Measurements from ENCODE around the gene SAMD4B. TPM values are rescaled to one million over a fixed set of nuclear protein-coding genes. Genes with fewer than 3 reads are reported as not detected.

SAMD4B gene
- total RNA-seq, 2 donors from 2014 or later = 41.5 to 77.8 TPM

DNA sequence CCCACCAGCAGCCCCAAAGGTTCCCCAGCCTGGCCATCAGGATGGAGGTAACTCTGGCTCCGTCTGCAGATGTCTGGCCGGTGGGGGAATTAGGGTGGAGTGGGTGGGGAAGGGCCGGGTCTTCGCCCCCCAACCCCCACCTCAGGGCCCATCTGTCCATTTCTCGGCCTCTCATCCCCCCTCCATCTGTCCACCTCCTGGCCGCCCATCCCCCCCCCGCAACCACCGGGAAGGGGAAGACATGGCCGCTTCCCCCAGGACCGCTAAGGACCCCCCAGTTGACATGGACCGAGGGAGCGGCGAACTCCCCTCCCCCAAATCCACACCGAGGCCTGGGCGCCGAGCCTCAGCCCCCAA is 22.4 kb upstream of the SAMD4B start:
- Histone ChIP-seq H3K27ac (no peak overlapping the region), H3K36me3 (replicated peaks in 1 of 2; ENCODE audit: insufficient read depth in 1 of 2, low read depth in 2 of 2) (no peaks in the 10 kb centered on the region), H3K4me1 (peaks cover 12% of the 10 kb centered on the region), H3K27me3 (no peaks in the 10 kb centered on the region), H3K4me3 (peak overlapping the region in 1 of 2 donors; percentile 29), H3K9me3 (no peaks in the 10 kb centered on the region)
- ATAC-seq (no peak), DNase-seq (no peak)
- no peak for TF ChIP-seq POLR2A (IDR thresholded peaks at IDR 0.05)
- TF ChIP-seq, protein P1, sequence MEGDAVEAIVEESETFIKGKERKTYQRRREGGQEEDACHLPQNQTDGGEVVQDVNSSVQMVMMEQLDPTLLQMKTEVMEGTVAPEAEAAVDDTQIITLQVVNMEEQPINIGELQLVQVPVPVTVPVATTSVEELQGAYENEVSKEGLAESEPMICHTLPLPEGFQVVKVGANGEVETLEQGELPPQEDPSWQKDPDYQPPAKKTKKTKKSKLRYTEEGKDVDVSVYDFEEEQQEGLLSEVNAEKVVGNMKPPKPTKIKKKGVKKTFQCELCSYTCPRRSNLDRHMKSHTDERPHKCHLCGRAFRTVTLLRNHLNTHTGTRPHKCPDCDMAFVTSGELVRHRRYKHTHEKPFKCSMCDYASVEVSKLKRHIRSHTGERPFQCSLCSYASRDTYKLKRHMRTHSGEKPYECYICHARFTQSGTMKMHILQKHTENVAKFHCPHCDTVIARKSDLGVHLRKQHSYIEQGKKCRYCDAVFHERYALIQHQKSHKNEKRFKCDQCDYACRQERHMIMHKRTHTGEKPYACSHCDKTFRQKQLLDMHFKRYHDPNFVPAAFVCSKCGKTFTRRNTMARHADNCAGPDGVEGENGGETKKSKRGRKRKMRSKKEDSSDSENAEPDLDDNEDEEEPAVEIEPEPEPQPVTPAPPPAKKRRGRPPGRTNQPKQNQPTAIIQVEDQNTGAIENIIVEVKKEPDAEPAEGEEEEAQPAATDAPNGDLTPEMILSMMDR (IDR thresholded peaks at IDR 0.05) = no peak
- intact Hi-C loops (cut with DNase I) = loop anchor here (5.0 kb wide), 2 partner anchors 193 to 203 kb away; partner anchors contain the start of gene PAK4
- 10 to 24% methylated on average over 2 to 7 of the region's 16 CpGs for WGBS, 2 donors

DNA sequence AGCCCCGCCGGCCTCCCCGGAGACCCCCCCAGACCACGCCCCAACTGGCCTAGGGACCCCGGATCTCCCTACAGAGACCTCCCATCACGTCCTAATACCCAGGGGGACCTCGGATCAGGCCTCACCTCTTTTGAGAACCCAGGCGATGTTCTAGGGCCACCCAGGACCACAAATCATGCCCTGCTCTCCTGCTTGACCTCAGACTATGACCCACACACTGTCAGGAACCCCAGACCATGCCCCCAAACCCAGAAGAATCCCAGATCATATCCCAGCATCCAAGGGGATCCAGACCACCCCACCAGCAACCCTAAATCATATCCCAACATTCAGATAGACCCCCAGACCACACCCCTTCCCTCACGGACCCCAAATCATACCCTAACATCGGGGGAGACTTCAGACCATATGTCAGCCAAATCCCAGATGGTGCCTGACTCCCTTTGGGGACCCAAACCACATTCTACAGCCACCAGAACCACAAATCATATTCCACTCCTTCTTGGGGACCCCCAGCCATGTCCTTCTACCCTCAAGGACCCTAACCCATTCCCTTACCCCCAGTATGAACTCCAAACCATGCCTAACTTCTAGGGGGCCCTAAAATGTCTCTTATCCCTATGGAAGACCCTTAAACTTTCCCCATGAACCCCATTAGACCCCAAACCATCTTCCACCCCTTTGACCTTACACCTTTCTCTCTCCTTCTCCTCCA is 20.9 kb upstream of the SAMD4B start:
- H3K27ac ChIP-seq = peak overlapping the region in 1 of 4 donors; percentile 12
- 38 to 67% methylated on average over 2 to 5 of the region's 10 CpGs for WGBS, 2 donors

DNA sequence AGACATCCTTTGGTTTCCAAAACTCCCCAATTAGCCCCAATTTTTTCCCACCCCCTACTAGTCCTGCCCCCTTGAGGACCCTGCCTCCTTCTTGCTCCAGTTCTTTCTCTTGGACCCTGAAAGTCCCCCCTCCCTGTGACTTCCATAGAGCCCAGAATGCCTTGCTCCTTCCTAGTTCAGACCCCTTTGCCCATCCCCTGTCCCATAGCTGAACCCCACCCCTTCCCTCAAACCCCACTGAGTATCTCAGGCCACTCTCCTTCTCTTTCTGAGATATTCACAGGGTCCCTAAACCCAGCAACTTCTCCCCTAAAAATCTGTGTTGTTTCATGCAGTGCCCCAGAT is 20.4 kb upstream of the SAMD4B start:
- Histone ChIP-seq H3K4me3 (no peak overlapping the region), H3K36me3 (replicated peaks in 1 of 2; ENCODE audit: insufficient read depth in 1 of 2, low read depth in 2 of 2) (no peaks in the 10 kb centered on the region), H3K27me3 (no peaks in the 10 kb centered on the region), H3K4me1 (peaks cover 12% of the 10 kb centered on the region), H3K9me3 (no peaks in the 10 kb centered on the region), H3K27ac (no peak overlapping the region)
- TF ChIP-seq, protein P1 (IDR thresholded peaks at IDR 0.05) = no peak
- TF ChIP-seq POLR2A (IDR thresholded peaks at IDR 0.05) = no peak
- intact Hi-C loops (cut with DNase I) = loop anchor here (5.0 kb wide), 1 partner anchor 195 kb away; the partner anchor contains the start of gene PAK4
- ATAC-seq = no peak
- no peak for DNase-seq

More for the DNA sequence above, 20.9 kb upstream of the SAMD4B start:
- intact Hi-C loops (cut with DNase I) = loop anchor here (5.0 kb wide), 1 partner anchor 194 kb away; the partner anchor contains the start of gene PAK4
- DNase-seq (no peak), ATAC-seq (peak; percentile 14)
- TF ChIP-seq POLR2A (IDR thresholded peaks at IDR 0.05) = no peak
- TF ChIP-seq, protein P1 (IDR thresholded peaks at IDR 0.05) = no peak
- Histone ChIP-seq H3K4me3 (no peak overlapping the region), H3K9me3 (no peaks in the 10 kb centered on the region), H3K27me3 (no peaks in the 10 kb centered on the region), H3K4me1 (peaks cover 12% of the 10 kb centered on the region), H3K36me3 (replicated peaks in 1 of 2; ENCODE audit: insufficient read depth in 1 of 2, low read depth in 2 of 2) (no peaks in the 10 kb centered on the region)

DNA sequence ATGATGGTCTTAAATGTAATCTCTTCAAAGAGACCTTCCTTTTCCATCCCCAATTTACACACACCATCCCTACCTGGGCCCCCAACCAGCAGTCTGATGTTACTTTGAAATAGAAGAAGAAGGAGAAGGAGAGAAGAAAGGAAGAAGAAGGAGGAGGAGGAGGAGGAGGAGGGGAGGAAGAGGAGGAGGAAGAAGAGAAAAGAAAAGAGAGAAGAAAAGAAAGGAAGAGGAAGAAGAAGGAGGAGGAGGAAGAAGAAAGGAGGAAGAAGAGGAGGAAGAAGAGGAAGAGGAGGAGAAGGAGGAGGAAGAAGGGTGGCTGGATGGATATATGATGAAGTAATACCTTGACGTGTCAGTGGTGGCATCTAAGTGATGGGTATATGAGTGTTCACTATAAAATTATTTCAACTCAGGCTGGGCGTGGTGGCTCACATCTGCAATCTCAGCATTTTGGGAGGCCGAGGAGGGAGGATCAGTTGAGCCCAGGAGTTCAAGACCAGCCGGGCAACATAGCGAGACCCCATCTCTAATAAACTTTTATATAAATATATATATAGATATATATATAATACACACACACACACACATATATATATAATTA is 17.9 kb upstream of the SAMD4B start:
- 85 to 86% methylated on average over 5 of the region's 5 CpGs for WGBS, 2 donors
- Histone ChIP-seq H3K27ac (no peak overlapping the region), H3K36me3 (replicated peaks in 1 of 2; ENCODE audit: insufficient read depth in 1 of 2, low read depth in 2 of 2) (no peaks in the 10 kb centered on the region), H3K27me3 (no peaks in the 10 kb centered on the region), H3K4me3 (no peak overlapping the region), H3K9me3 (no peaks in the 10 kb centered on the region), H3K4me1 (peaks cover 26% of the 10 kb centered on the region)
- DNase-seq = no peak
- ATAC-seq = no peak
- TF ChIP-seq POLR2A (IDR thresholded peaks at IDR 0.05) = no peak
- TF ChIP-seq, protein P1 (IDR thresholded peaks at IDR 0.05) = no peak
- intact Hi-C loops (cut with DNase I) = loop anchor here (5.0 kb wide), 1 partner anchor 197 kb away; the partner anchor contains the start of gene PAK4

Data from body of pancreas (tissue), 4 donors.